Heart left ventricle (tissue), 13 donors: ENCODE measurements around the gene PSORS1C1.

ENCODE experiments used
- CTCF ChIP-seq, 12 donors: fragments of 200-600 bp; sonication (generic) in 4 of 12; IDR thresholded peaks; one replicate each; pipeline versions ENCODE4 v1.5.0 to v1.8.0; 2018 to 2022; ENCODE audit warnings: antibody characterized with exemption in 12 of 12, mild to moderate bottlenecking in 5 of 12
- POLR2A ChIP-seq, 2 donors: fragments of 450-650 bp; IDR thresholded peaks; one replicate each; pipeline ENCODE4 v1.6.1; 2017; ENCODE audit warnings: antibody characterized with exemption in 2 of 2, mild to moderate bottlenecking in 2 of 2, moderate library complexity in 2 of 2
- donor health status: ischemic (EF 13 %, LVEDD 7.1; RV severe dilation, severe dysfunction).
- donor health status: DM: no; HTN: yes; CAD: no.
- donor health status: DM: no; HTN: no; CAD: no.
- donor health status: ischemic (EF 25% LVEDD 6.9; RV normal size, moderate dysfunction).
- donor health status: ischemic (EF 25% LVEDD 5.7; RV mildly dilated, moderate dysfunction).
- donor health status: ischemic (EF 35%, LVEDD 5.7; RV mildly dilated, moderate dysfunction).
- donor health status: nonischemic (EF 11% LVEDD 7.7; RV severe dilation, severe dysfunction).
- donor health status: DM: yes; HTN: yes; CAD: no.
- donor health status: PGD.
- donor health status: ischemic (EF 29% LVEDD 5.4; RV normal size, mild dysfunction).
- donor health status: nonischemic (EF 23%, LVEDD 6.1; RV moderate dilation, normal function).

- TF ChIP-seq CTCF (IDR thresholded peaks at IDR 0.05) (no peak), POLR2A (IDR thresholded peaks at IDR 0.05) (no peak)
Measured at GRCh38 chr6:31145386-31145785, 30.8 kb downstream of the PSORS1C1 start.
